ENCODE data around the gene IL1F10. TPM values are rescaled to one million over a fixed set of nuclear protein-coding genes. Genes with fewer than 3 reads are reported as not detected.

IL1F10 gene
- total and polyA plus RNA-seq, 2 of the 13 experiments (the other 11 are each of a cell fraction or from before 2014, with no cell fraction given): not detected

DNA sequence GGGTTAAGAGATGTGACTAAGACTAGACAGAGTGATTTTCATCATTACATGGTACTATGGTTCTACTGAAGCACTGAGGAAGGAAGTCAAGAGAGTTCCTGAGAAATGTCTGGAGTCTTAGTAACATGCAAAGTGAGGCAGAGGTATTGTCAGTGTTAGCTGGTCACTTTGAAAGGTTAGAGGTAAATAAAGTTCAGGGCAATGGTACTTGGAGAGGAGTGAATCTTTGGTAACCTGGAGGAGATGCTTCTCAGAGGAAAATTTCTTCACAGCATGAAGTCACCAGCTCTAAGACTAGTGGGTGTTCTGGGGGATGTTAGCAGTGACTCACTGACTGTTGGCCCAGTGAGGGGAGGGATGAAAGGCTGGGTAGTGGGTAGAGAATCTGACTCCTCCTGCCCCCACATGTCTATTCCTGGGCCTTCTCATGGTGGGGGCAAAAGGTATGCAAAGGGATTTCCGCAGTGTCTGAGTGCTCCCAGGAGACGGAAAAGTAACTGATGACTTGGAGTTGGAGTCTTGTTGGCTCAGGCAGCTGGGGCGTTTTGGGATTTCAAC is 36.4 kb downstream of the IL1F10 start (continued):
- TF ChIP-seq REST (IDR thresholded peaks at IDR 0.05; ENCODE audit: borderline replicate concordance in 1 of 2, low read depth in 1 of 2, low read length in 2 of 2) (no peak), ZNF367 (CRISPR knock-in tag; IDR thresholded peaks at IDR 0.05; ENCODE audit: borderline replicate concordance) (no peak), ZNF7 (CRISPR knock-in tag; IDR thresholded peaks at IDR 0.05) (no peak), AHR (CRISPR knock-in tag; IDR thresholded peaks at IDR 0.05) (no peak), IRX3 (CRISPR knock-in tag; IDR thresholded peaks at IDR 0.05; ENCODE audit: borderline replicate concordance, low read depth) (no peak), ZNF136 (CRISPR knock-in tag; IDR thresholded peaks at IDR 0.05; ENCODE audit: low read depth) (no peak), ZNF569 (CRISPR knock-in tag; IDR thresholded peaks at IDR 0.05; ENCODE audit: borderline replicate concordance) (no peak)
- TF ChIP-seq, protein P1, sequence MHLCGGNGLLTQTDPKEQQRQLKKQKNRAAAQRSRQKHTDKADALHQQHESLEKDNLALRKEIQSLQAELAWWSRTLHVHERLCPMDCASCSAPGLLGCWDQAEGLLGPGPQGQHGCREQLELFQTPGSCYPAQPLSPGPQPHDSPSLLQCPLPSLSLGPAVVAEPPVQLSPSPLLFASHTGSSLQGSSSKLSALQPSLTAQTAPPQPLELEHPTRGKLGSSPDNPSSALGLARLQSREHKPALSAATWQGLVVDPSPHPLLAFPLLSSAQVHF (CRISPR knock-in tag; IDR thresholded peaks at IDR 0.05): no peak

All from HepG2 (cell line).